BLaER1 treated with 17β-estradiol and CSF1 and Interleukin-3, amounts not matched to agents 10 nM and 100 nM (cell line): ENCODE measurements around the gene SLC7A8.
A peak's percentile ranks its signal among the peaks of the same experiment; 100 is the strongest.

Source experiments
- H3K27ac ChIP-seq, 11 experiments: shearing (Covaris generic); formaldehyde crosslinking; 2 replicates each; pipeline ENCODE4 v1.8.1; 2022
- H3K27me3 ChIP-seq, 11 experiments: shearing (Covaris generic); formaldehyde crosslinking; 2 replicates each; pipeline ENCODE4 v1.8.1; 2022
- H3K36me3 ChIP-seq, 11 experiments: shearing (Covaris generic); formaldehyde crosslinking; 2 replicates each; pipeline ENCODE4 v1.8.1; 2022
- H3K4me1 ChIP-seq, 10 experiments: shearing (Covaris generic); formaldehyde crosslinking; 2 replicates each; pipeline ENCODE4 v1.8.1; 2022
- H3K4me2 ChIP-seq, 11 experiments: shearing (Covaris generic); formaldehyde crosslinking; 2 replicates each; pipeline ENCODE4 v1.8.1; 2022
- H3K4me3 ChIP-seq, 10 experiments: shearing (Covaris generic); formaldehyde crosslinking; 2 replicates each; pipeline ENCODE4 v1.8.1; 2022
- H3K9ac ChIP-seq, 11 experiments: shearing (Covaris generic); formaldehyde crosslinking; 2 replicates each; pipeline ENCODE4 v1.8.1; 2022
- H3K9me3 ChIP-seq, 11 experiments: shearing (Covaris generic); formaldehyde crosslinking; replicated peaks in 1 of 11; 2 replicates each; pipeline ENCODE4 v1.8.1; 2022
- H4K20me1 ChIP-seq, 11 experiments: shearing (Covaris generic); formaldehyde crosslinking; 2 replicates each; pipeline ENCODE4 v1.8.1; 2022
- Cebpa-rat ChIP-seq, 11 experiments: shearing (Covaris generic); IDR thresholded peaks; 2 replicates each; pipeline ENCODE4 v1.8.1; 2022

SLC7A8 gene

GRCh38 chr14:23175823-23176222 is 7.6 kb downstream of the SLC7A8 start:
- no peaks in the 10 kb centered on the region for H3K36me3 ChIP-seq
- H3K27ac ChIP-seq: no peak overlapping the region
- no peak overlapping the region for H3K4me3 ChIP-seq
- H4K20me1 ChIP-seq: no peaks in the 10 kb centered on the region
- H3K27me3 ChIP-seq: peaks cover 0 to under 1% (median 0%) of the 10 kb centered on the region in 11 experiments; a peak in 1 of 22 replicates
- peaks cover 9 to 91% (median 19%) of the 10 kb centered on the region in 10 experiments; a peak in 19 of 20 replicates for H3K4me1 ChIP-seq
- H3K9ac ChIP-seq: no peak overlapping the region
- no peaks in the 10 kb centered on the region for H3K9me3 ChIP-seq
- peak overlapping the region in 2 of 11 experiments; percentile 85 to 90; a peak in 3 of 22 replicates for H3K4me2 ChIP-seq
- no peak for TF ChIP-seq Cebpa-rat (IDR thresholded peaks at IDR 0.05)

GRCh38 chr14:23174296-23175184 is 8.9 kb downstream of the SLC7A8 start:
- no peak overlapping the region for H3K4me3 ChIP-seq
- no peak overlapping the region for H3K9ac ChIP-seq
- H3K36me3 ChIP-seq: no peaks in the 10 kb centered on the region
- H3K9me3 ChIP-seq: no peaks in the 10 kb centered on the region
- peak overlapping the region in 3 of 11 experiments; percentile 3 to 65 (median 6); a peak in 4 of 22 replicates for H3K27ac ChIP-seq
- peak overlapping the region; percentile 13 to 90 (median 35); a peak in 19 of 22 replicates for H3K4me2 ChIP-seq
- no peak for TF ChIP-seq Cebpa-rat (IDR thresholded peaks at IDR 0.05)
- no peaks in the 10 kb centered on the region for H4K20me1 ChIP-seq
- no peaks in the 10 kb centered on the region for H3K27me3 ChIP-seq
- H3K4me1 ChIP-seq: peaks cover 9 to 86% (median 19%) of the 10 kb centered on the region in 10 experiments; a peak in 19 of 20 replicates

GRCh38 chr14:23173796-23174195 is 9.7 kb downstream of the SLC7A8 start:
- H3K27ac ChIP-seq: peak overlapping the region in 5 of 11 experiments; percentile 30 to 70 (median 65); a peak in 8 of 22 replicates
- no peaks in the 10 kb centered on the region for H4K20me1 ChIP-seq
- H3K4me1 ChIP-seq: peaks cover 9 to 80% (median 19%) of the 10 kb centered on the region in 10 experiments; a peak in 19 of 20 replicates
- no peak overlapping the region for H3K4me3 ChIP-seq
- no peaks in the 10 kb centered on the region for H3K27me3 ChIP-seq
- no peaks in the 10 kb centered on the region for H3K36me3 ChIP-seq
- no peaks in the 10 kb centered on the region for H3K9me3 ChIP-seq
- no peak for TF ChIP-seq Cebpa-rat (IDR thresholded peaks at IDR 0.05)
- H3K4me2 ChIP-seq: peak overlapping the region in 10 of 11 experiments; percentile 13 to 90 (median 35); a peak in 16 of 22 replicates
- peak overlapping the region in 1 of 11 experiments; percentile 22; a peak in 1 of 22 replicates for H3K9ac ChIP-seq

GRCh38 chr14:23173031-23173430 is 10.4 kb downstream of the SLC7A8 start:
- Histone ChIP-seq H3K4me2 (peak overlapping the region in 5 of 11 experiments; percentile 35 to 90 (median 77); a peak in 8 of 22 replicates), H3K9me3 (no peaks in the 10 kb centered on the region), H3K27ac (peak overlapping the region in 5 of 11 experiments; percentile 37 to 74 (median 69); a peak in 10 of 22 replicates), H4K20me1 (no peaks in the 10 kb centered on the region), H3K36me3 (no peaks in the 10 kb centered on the region), H3K4me1 (peaks cover 9 to 80% (median 19%) of the 10 kb centered on the region in 10 experiments; a peak in 19 of 20 replicates), H3K4me3 (no peak overlapping the region), H3K9ac (peak overlapping the region in 2 of 11 experiments; percentile 22 to 43; a peak in 3 of 22 replicates), H3K27me3 (no peaks in the 10 kb centered on the region)
- TF ChIP-seq Cebpa-rat (IDR thresholded peaks at IDR 0.05): peak in 1 of 11 experiments; percentile 30; a peak in 1 of 22 replicates

- TF ChIP-seq Cebpa-rat (IDR thresholded peaks at IDR 0.05): no peak
- H3K27ac ChIP-seq: peak overlapping the region in 5 of 11 experiments; percentile 37 to 74 (median 69); a peak in 11 of 22 replicates
These were observed 10.9 kb downstream of the SLC7A8 start for GRCh38 chr14:23172574-23172973.

GRCh38 chr14:23172096-23172495 is 11.4 kb downstream of the SLC7A8 start:
- Histone ChIP-seq H3K27me3 (no peaks in the 10 kb centered on the region), H3K36me3 (no peaks in the 10 kb centered on the region), H3K9ac (no peak overlapping the region), H3K27ac (peak overlapping the region in 5 of 11 experiments; percentile 37 to 74 (median 69); a peak in 9 of 22 replicates), H3K4me3 (no peak overlapping the region), H4K20me1 (no peaks in the 10 kb centered on the region), H3K4me1 (peaks cover 9 to 80% (median 19%) of the 10 kb centered on the region in 10 experiments; a peak in 19 of 20 replicates), H3K4me2 (peak overlapping the region in 5 of 11 experiments; percentile 0 to 90 (median 77); a peak in 7 of 22 replicates), H3K9me3 (no peaks in the 10 kb centered on the region)
- no peak for TF ChIP-seq Cebpa-rat (IDR thresholded peaks at IDR 0.05)

More at GRCh38 chr14:23172574-23172973, 10.9 kb downstream of the SLC7A8 start:
- H3K9me3 ChIP-seq: no peaks in the 10 kb centered on the region
- peaks cover 9 to 80% (median 19%) of the 10 kb centered on the region in 10 experiments; a peak in 19 of 20 replicates for H3K4me1 ChIP-seq
- H3K9ac ChIP-seq: peak overlapping the region in 3 of 11 experiments; percentile 42 to 62 (median 43); a peak in 4 of 22 replicates
- H4K20me1 ChIP-seq: no peaks in the 10 kb centered on the region
- peak overlapping the region in 5 of 11 experiments; percentile 0 to 90 (median 77); a peak in 7 of 22 replicates for H3K4me2 ChIP-seq
- no peak overlapping the region for H3K4me3 ChIP-seq
- no peaks in the 10 kb centered on the region for H3K27me3 ChIP-seq
- no peaks in the 10 kb centered on the region for H3K36me3 ChIP-seq

GRCh38 chr14:23171222-23171975 is 12.1 kb downstream of the SLC7A8 start:
- TF ChIP-seq Cebpa-rat (IDR thresholded peaks at IDR 0.05): no peak
- Histone ChIP-seq H3K4me3 (no peak overlapping the region), H4K20me1 (no peaks in the 10 kb centered on the region), H3K9ac (no peak overlapping the region), H3K27me3 (no peaks in the 10 kb centered on the region), H3K27ac (no peak overlapping the region), H3K36me3 (no peaks in the 10 kb centered on the region), H3K4me2 (peak overlapping the region in 2 of 11 experiments; percentile 85 to 90; a peak in 4 of 22 replicates), H3K9me3 (no peaks in the 10 kb centered on the region), H3K4me1 (peaks cover 9 to 82% (median 19%) of the 10 kb centered on the region in 10 experiments; a peak in 19 of 20 replicates)

GRCh38 chr14:23169622-23170021 is 13.8 kb downstream of the SLC7A8 start:
- H3K4me1 ChIP-seq: peaks cover 6 to 74% (median 16%) of the 10 kb centered on the region in 10 experiments; a peak in 19 of 20 replicates
- H3K4me3 ChIP-seq: no peak overlapping the region
- H3K9me3 ChIP-seq: no peaks in the 10 kb centered on the region
- no peak overlapping the region for H3K27ac ChIP-seq
- no peaks in the 10 kb centered on the region for H3K36me3 ChIP-seq
- no peaks in the 10 kb centered on the region for H3K27me3 ChIP-seq
- no peak overlapping the region for H3K9ac ChIP-seq
- no peak for TF ChIP-seq Cebpa-rat (IDR thresholded peaks at IDR 0.05)
- H4K20me1 ChIP-seq: no peaks in the 10 kb centered on the region
- H3K4me2 ChIP-seq: no peak overlapping the region
